WTC11 (cell line): ENCODE results near the gene NRG3. TPM values are rescaled to one million over a fixed set of nuclear protein-coding genes. Genes with fewer than 3 reads are reported as not detected.

ENCODE experiments used
- ATAC-seq: fragments of 200-7000 bp; cut with Tn5 transposase; 2 replicates; pipeline ENCODE4 v1.10.0; 2021; ENCODE audit warnings: mild to moderate bottlenecking, moderate library complexity
- CTCF ChIA-PET: fragments of 300-600 bp; sonication (Branson Sonifier 250); formaldehyde crosslinking; loops from one replicate; lab custom pipeline; 2021; ENCODE audit warnings: antibody characterized with exemption; lab: Charles Lee
- POLR2A ChIA-PET: fragments of 350-600 bp; sonication (Branson Sonifier 250); formaldehyde crosslinking; loops from one replicate; lab custom pipeline; 2021; ENCODE audit warnings: antibody characterized with exemption; lab: Charles Lee
- DNase-seq: peaks from one replicate; pipeline ENCODE4 v3.0.0; 2021; ENCODE audit warnings: low spot score
- H3K27ac Mint-ChIP-seq: 2 replicates; pipeline ENCODE4 v1.8.0; 2021; ENCODE audit warnings: mixed read lengths
- H3K27me3 Mint-ChIP-seq: 2 replicates; pipeline ENCODE4 v1.8.0; 2021; ENCODE audit warnings: low read depth, mild to moderate bottlenecking, moderate library complexity, mixed read lengths
- H3K36me3 Mint-ChIP-seq: 2 replicates; pipeline ENCODE4 v1.8.0; 2021; ENCODE audit warnings: mixed read lengths
- H3K4me1 Mint-ChIP-seq: 2 replicates; pipeline ENCODE4 v1.8.0; 2022; ENCODE audit warnings: mixed read lengths
- H3K4me3 Mint-ChIP-seq: 2 replicates; pipeline ENCODE4 v1.8.0; 2021; ENCODE audit warnings: mild to moderate bottlenecking, moderate library complexity, mixed read lengths
- H3K9me3 Mint-ChIP-seq: 2 replicates; pipeline ENCODE4 v1.8.0; 2021; ENCODE audit warnings: mixed read lengths
- ATF1 ChIP-seq: sonication (generic); formaldehyde crosslinking; IDR thresholded peaks from 2 replicates; pipeline ENCODE4 v1.8.1; 2023; ENCODE audit warnings: mild to moderate bottlenecking, moderate library complexity, missing genetic modification reagents
- ESRRA ChIP-seq: sonication (generic); formaldehyde crosslinking; IDR thresholded peaks from 2 replicates; pipeline ENCODE4 v1.8.1; 2022; ENCODE audit warnings: mild to moderate bottlenecking, missing genetic modification reagents, borderline replicate concordance
- ETV6 ChIP-seq: sonication (generic); formaldehyde crosslinking; IDR thresholded peaks from 2 replicates; pipeline ENCODE4 v1.8.1; 2022; ENCODE audit warnings: mild to moderate bottlenecking, missing genetic modification reagents
- GRHL2 ChIP-seq: fragments of 250-450 bp; sonication (Bioruptor Pico); IDR thresholded peaks from 2 replicates; pipeline ENCODE4 v1.8.0; 2022; ENCODE audit warnings: mild to moderate bottlenecking, moderate library complexity; ENCODE audit not compliant: insufficient replicate concordance, severe bottlenecking
- JAZF1 ChIP-seq: fragments of 250-450 bp; sonication (Bioruptor Pico); IDR thresholded peaks from 2 replicates; pipeline ENCODE4 v1.9.0; 2021; ENCODE audit warnings: moderate library complexity, mild to moderate bottlenecking, inconsistent platforms
- KAT7 ChIP-seq: sonication (generic); formaldehyde crosslinking; IDR thresholded peaks from 2 replicates; pipeline ENCODE4 v1.8.1; 2023; ENCODE audit warnings: missing genetic modification reagents, mild to moderate bottlenecking, borderline replicate concordance
- NFYB ChIP-seq: sonication (generic); formaldehyde crosslinking; conservative IDR thresholded peaks from 2 replicates; pipeline ENCODE4 v1.8.0; 2022; ENCODE audit warnings: low read depth, missing genetic modification reagents
- NR1H2 ChIP-seq: sonication (generic); formaldehyde crosslinking; IDR thresholded peaks from 2 replicates; pipeline ENCODE4 v1.9.0; 2021; ENCODE audit warnings: mild to moderate bottlenecking, moderate library complexity, missing genetic modification reagents
- NR3C1 ChIP-seq: sonication (generic); formaldehyde crosslinking; conservative IDR thresholded peaks from 2 replicates; pipeline ENCODE4 v1.8.1; 2023; ENCODE audit warnings: low read depth, mild to moderate bottlenecking, missing genetic modification reagents
- PRRX2 ChIP-seq: fragments of 250-450 bp; sonication (Bioruptor Pico); IDR thresholded peaks from 2 replicates; pipeline ENCODE4 v1.8.0; 2021; ENCODE audit warnings: mild to moderate bottlenecking
- ZNF138 ChIP-seq: sonication (generic); formaldehyde crosslinking; conservative IDR thresholded peaks from 2 replicates; pipeline ENCODE4 v1.8.1; 2022; ENCODE audit warnings: mild to moderate bottlenecking, moderate library complexity, missing genetic modification reagents
- ZNF263 ChIP-seq: sonication (generic); formaldehyde crosslinking; IDR thresholded peaks from 2 replicates; pipeline ENCODE4 v1.8.1; 2022; ENCODE audit warnings: low read depth, mild to moderate bottlenecking, moderate library complexity, missing genetic modification reagents
- ZNF396 ChIP-seq: fragments of 250-450 bp; sonication (Bioruptor Pico); IDR thresholded peaks from 2 replicates; pipeline ENCODE4 v1.8.0; 2021; ENCODE audit warnings: mild to moderate bottlenecking, moderate library complexity, borderline replicate concordance
- total RNA-seq: library from RNA; stranded (reverse); gene quantifications from 3 replicates; pipeline ENCODE4 v1.2.3, GENCODE V29; 2021
- TF ChIP-seq, protein P1 (sequence below): fragments of 200-600 bp; IDR thresholded peaks from 2 replicates; pipeline ENCODE4 v1.8.0; 2022; ENCODE audit warnings: antibody characterized with exemption
- TF ChIP-seq, protein P2 (sequence below): sonication (generic); formaldehyde crosslinking; IDR thresholded peaks from 2 replicates; pipeline ENCODE4 v1.8.1; 2023; ENCODE audit warnings: mild to moderate bottlenecking, missing genetic modification reagents, moderate library complexity
- TF ChIP-seq, protein P3 (sequence below): fragments of 250-450 bp; sonication (Bioruptor Pico); IDR thresholded peaks from 2 replicates; pipeline ENCODE4 v1.9.0; 2021; ENCODE audit warnings: mild to moderate bottlenecking
- TF ChIP-seq, protein P4 (sequence below): fragments of 250-450 bp; sonication (Bioruptor Pico); IDR thresholded peaks from 2 replicates; pipeline ENCODE4 v1.9.0; 2021; ENCODE audit warnings: mild to moderate bottlenecking
- TF ChIP-seq, protein P5 (sequence below): fragments of 250-450 bp; sonication (Bioruptor Pico); conservative IDR thresholded peaks from 2 replicates; pipeline ENCODE4 v1.9.0; 2021; ENCODE audit warnings: mild to moderate bottlenecking

NRG3 gene
- total RNA-seq, 1 experiment from 2014 or later = 7.0 TPM

DNA sequence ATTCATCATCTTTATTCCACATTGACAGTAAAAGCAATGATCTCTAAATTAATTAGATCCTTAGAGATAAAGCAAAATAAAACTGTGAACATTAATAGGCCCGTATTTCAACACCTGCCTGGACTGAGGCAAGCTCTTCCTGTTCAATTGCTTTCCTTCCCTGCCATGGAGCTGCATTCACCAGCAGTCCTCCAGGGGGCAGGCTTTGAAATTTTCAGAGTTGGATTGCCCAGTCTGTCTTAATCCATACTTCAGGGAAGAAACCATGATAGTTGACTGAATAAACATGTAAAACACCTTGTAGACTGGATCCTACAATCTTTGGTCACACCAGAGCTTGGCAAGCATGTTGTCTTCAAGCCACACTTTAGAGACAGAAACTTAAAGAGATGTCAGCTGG, 936.6 kb downstream of the NRG3 start:
- Mint-ChIP-seq H3K4me1 (no peaks in the 10 kb centered on the region), H3K27me3 (no peaks in the 10 kb centered on the region), H3K4me3 (no peak overlapping the region), H3K27ac (no peak overlapping the region), H3K9me3 (peaks cover 6% of the 10 kb centered on the region; the same call in 1 of the 2 replicates), H3K36me3 (no peaks in the 10 kb centered on the region)
- DNase-seq = peak; percentile 74
- POLR2A ChIA-PET = no interaction called here
- TF ChIP-seq, protein P1, sequence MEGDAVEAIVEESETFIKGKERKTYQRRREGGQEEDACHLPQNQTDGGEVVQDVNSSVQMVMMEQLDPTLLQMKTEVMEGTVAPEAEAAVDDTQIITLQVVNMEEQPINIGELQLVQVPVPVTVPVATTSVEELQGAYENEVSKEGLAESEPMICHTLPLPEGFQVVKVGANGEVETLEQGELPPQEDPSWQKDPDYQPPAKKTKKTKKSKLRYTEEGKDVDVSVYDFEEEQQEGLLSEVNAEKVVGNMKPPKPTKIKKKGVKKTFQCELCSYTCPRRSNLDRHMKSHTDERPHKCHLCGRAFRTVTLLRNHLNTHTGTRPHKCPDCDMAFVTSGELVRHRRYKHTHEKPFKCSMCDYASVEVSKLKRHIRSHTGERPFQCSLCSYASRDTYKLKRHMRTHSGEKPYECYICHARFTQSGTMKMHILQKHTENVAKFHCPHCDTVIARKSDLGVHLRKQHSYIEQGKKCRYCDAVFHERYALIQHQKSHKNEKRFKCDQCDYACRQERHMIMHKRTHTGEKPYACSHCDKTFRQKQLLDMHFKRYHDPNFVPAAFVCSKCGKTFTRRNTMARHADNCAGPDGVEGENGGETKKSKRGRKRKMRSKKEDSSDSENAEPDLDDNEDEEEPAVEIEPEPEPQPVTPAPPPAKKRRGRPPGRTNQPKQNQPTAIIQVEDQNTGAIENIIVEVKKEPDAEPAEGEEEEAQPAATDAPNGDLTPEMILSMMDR = peak; percentile 72
- TF ChIP-seq ATF1 (CRISPR knock-in tag) = no peak
- peak; percentile 92 for ATAC-seq
- CTCF ChIA-PET = interaction anchor here (0.6 to 1.9 kb wide), 22 partner anchors 9 to 1060 kb away, joined by 3 to 19 read pairs (median 4); no protein-coding TSS in a partner anchor

DNA sequence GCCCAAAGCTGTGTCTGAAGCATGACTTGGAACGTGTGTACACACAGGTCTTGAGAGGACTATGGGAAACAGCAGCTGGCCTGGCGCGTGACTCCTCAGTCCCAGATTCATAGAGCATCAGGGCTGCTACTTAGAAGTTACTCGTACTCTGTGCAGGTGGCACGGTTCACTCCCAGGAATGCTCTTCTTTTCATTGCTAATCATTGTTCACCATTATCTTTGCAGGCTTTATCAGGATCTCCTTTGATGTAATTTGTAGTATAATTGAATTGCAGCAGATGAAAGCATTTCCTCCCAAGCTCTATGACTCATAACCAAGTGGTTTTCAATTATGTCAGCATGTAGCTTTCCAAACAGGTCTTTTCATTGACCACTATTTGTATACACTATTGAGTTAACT, 938.9 kb downstream of the NRG3 start:
- H3K36me3 Mint-ChIP-seq = no peaks in the 10 kb centered on the region
- no peaks in the 10 kb centered on the region; the same call in 1 of the 2 replicates for H3K4me1 Mint-ChIP-seq
- H3K27ac Mint-ChIP-seq = no peak overlapping the region
- ATAC-seq = no peak
- DNase-seq = no peak
- no peak overlapping the region for H3K4me3 Mint-ChIP-seq
- POLR2A ChIA-PET = no interaction called here
- H3K27me3 Mint-ChIP-seq = no peaks in the 10 kb centered on the region
- TF ChIP-seq NR1H2 (CRISPR knock-in tag) (no peak), ETV6 (CRISPR knock-in tag) (no peak), NR3C1 (CRISPR knock-in tag) (no peak), JAZF1 (CRISPR knock-in tag) (no peak)
- TF ChIP-seq, protein P1 = no peak
- TF ChIP-seq, all 79 proteins: peak for 0
- H3K9me3 Mint-ChIP-seq = peaks cover 9% of the 10 kb centered on the region
- CTCF ChIA-PET = no interaction called here

DNA sequence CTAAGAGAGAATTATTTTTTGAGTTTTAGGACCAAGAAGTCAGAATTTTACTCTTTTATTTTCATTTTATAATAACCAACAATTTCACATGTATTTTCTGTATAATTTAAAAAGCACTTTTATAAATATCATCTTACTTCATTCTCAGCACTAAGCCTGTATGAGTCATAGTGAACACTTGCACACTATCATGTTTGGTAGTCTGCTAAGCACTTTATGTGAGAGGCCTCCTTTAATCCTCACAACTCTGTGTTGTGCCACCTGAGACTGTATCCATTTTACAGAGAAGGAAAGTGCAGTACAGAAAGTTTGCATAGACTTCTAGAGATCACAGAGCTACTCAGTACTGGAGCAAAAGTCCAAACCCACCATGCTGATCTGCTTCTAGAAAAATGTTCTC, 939.6 kb downstream of the NRG3 start:
- Mint-ChIP-seq H3K36me3 (no peaks in the 10 kb centered on the region), H3K27me3 (no peaks in the 10 kb centered on the region), H3K4me1 (peaks cover 1% of the 10 kb centered on the region; the same call in 1 of the 2 replicates), H3K9me3 (peaks cover 9% of the 10 kb centered on the region), H3K27ac (no peak overlapping the region), H3K4me3 (no peak overlapping the region)
- ATAC-seq (no peak), DNase-seq (no peak)
- CTCF ChIA-PET = no interaction called here
- no peak for TF ChIP-seq GRHL2 (CRISPR knock-in tag)
- POLR2A ChIA-PET = no interaction called here

DNA sequence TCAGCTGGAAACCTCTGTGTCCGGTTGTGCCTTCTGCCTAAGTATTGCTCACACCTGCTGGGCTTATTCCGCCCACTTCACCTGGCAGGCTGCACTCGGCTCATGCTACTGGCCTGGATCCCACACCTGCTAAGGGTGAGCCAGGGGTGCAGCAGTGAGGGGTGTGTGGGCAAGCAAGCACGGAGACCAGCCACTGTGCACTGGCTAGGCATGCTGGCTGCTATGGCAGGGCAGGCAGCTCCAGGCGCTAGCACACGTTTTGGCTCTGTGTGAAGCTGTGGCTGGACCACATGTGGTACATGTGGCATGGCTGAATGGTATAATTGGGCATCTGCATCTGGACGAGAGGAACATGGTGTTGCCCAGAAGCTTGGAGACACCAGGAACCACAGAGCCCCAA, 940.7 kb downstream of the NRG3 start:
- ATAC-seq (no peak), DNase-seq (no peak)
- H3K4me1 Mint-ChIP-seq = peaks cover 4% of the 10 kb centered on the region; the same call in 1 of the 2 replicates
- no peaks in the 10 kb centered on the region for H3K36me3 Mint-ChIP-seq
- H3K27me3 Mint-ChIP-seq = no peaks in the 10 kb centered on the region
- no peak for TF ChIP-seq KAT7 (CRISPR knock-in tag)
- TF ChIP-seq ZNF138 = no peak
- TF ChIP-seq PRRX2 (CRISPR knock-in tag) = no peak
- TF ChIP-seq ZNF396 (CRISPR knock-in tag) = no peak
- TF ChIP-seq, protein P2, sequence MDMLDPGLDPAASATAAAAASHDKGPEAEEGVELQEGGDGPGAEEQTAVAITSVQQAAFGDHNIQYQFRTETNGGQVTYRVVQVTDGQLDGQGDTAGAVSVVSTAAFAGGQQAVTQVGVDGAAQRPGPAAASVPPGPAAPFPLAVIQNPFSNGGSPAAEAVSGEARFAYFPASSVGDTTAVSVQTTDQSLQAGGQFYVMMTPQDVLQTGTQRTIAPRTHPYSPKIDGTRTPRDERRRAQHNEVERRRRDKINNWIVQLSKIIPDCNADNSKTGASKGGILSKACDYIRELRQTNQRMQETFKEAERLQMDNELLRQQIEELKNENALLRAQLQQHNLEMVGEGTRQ (CRISPR knock-in tag) = no peak
- TF ChIP-seq NFYB (CRISPR knock-in tag) = no peak
- no peak for TF ChIP-seq ESRRA
- TF ChIP-seq ZNF263 (CRISPR knock-in tag) = no peak
- TF ChIP-seq, protein P3, sequence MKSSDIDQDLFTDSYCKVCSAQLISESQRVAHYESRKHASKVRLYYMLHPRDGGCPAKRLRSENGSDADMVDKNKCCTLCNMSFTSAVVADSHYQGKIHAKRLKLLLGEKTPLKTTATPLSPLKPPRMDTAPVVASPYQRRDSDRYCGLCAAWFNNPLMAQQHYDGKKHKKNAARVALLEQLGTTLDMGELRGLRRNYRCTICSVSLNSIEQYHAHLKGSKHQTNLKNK (CRISPR knock-in tag) = no peak
- no peak for TF ChIP-seq ATF1 (CRISPR knock-in tag)
- TF ChIP-seq, protein P4, sequence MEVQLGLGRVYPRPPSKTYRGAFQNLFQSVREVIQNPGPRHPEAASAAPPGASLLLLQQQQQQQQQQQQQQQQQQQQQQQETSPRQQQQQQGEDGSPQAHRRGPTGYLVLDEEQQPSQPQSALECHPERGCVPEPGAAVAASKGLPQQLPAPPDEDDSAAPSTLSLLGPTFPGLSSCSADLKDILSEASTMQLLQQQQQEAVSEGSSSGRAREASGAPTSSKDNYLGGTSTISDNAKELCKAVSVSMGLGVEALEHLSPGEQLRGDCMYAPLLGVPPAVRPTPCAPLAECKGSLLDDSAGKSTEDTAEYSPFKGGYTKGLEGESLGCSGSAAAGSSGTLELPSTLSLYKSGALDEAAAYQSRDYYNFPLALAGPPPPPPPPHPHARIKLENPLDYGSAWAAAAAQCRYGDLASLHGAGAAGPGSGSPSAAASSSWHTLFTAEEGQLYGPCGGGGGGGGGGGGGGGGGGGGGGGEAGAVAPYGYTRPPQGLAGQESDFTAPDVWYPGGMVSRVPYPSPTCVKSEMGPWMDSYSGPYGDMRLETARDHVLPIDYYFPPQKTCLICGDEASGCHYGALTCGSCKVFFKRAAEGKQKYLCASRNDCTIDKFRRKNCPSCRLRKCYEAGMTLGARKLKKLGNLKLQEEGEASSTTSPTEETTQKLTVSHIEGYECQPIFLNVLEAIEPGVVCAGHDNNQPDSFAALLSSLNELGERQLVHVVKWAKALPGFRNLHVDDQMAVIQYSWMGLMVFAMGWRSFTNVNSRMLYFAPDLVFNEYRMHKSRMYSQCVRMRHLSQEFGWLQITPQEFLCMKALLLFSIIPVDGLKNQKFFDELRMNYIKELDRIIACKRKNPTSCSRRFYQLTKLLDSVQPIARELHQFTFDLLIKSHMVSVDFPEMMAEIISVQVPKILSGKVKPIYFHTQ = no peak
- no peak for TF ChIP-seq ETV6 (CRISPR knock-in tag)
- TF ChIP-seq, protein P5, sequence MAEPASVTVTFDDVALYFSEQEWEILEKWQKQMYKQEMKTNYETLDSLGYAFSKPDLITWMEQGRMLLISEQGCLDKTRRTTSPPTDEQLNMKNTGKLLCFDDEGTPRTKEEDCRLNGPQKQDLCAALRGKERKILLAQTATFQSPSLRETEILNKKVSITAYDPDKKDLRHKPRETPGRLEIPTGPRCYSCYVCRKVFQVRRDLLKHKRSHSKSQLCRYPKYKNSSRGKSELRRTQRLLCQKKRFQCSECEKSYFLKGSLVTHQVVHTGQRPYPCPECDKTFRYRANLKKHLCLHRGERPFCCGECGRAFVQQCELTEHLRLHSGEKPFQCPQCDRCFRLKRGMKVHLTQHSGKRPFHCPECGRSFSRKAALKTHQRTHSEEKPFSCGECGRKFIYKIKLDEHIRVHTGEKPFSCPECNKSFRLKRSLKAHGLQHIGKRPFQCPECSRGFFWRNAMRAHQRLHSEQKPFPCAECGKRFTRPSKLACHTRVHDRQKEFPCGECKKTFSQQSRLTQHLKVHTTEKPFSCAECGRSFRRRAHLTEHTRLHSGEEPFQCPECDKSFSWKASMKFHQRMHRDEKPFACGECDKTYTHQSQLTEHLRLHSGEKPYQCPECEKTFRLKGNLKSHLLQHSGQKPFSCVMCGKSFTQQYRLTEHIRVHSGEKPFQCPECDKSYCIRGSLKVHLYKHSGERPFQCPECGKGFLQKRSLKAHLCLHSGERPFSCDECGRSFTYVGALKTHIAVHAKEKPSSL = no peak
- peaks cover 9% of the 10 kb centered on the region for H3K9me3 Mint-ChIP-seq
- ChIA-PET POLR2A (no interaction called here), CTCF (no interaction called here)
- no peak overlapping the region for H3K27ac Mint-ChIP-seq
- no peak overlapping the region for H3K4me3 Mint-ChIP-seq
